Suprapubic skin (tissue), 4 donors: ENCODE results near the gene TRA2B.

Source experiments
- CTCF ChIP-seq, 2 donors: fragments of 200-600 bp in 1 of 2; fragments of 450-650 bp in 1 of 2; sonication (generic) in 1 of 2; IDR thresholded peaks; one replicate each; pipeline ENCODE4 v1.5.1; 2016 to 2019; ENCODE audit warnings: antibody characterized with exemption in 2 of 2, mild to moderate bottlenecking in 1 of 2, moderate library complexity in 1 of 2
- EP300 ChIP-seq: sonication (generic); formaldehyde crosslinking; IDR thresholded peaks from one replicate; pipeline ENCODE4 v1.6.1; 2017; ENCODE audit warnings: antibody characterized with exemption
- POLR2A ChIP-seq, 2 donors: fragments of 450-650 bp; IDR thresholded peaks; one replicate each; pipeline ENCODE4 v1.6.1; 2017; ENCODE audit warnings: antibody characterized with exemption in 2 of 2, mild to moderate bottlenecking in 2 of 2, moderate library complexity in 2 of 2
- POLR2AphosphoS5 ChIP-seq, 3 donors: sonication (generic); formaldehyde crosslinking; IDR thresholded peaks; one replicate each; pipeline ENCODE4 v1.6.1; 2017; ENCODE audit warnings: antibody characterized with exemption in 3 of 3

- TF ChIP-seq EP300 (no peak), CTCF (IDR thresholded peaks at IDR 0.05) (no peak), POLR2AphosphoS5 (IDR thresholded peaks at IDR 0.05) (no peak), POLR2A (IDR thresholded peaks at IDR 0.05) (no peak)
These were observed 11.4 kb downstream of the TRA2B start for GRCh38 chr3:185926445-185926844.
